GM19468 (cell line): ENCODE results near the gene TMEM218.

Experiments
- ATAC-seq: cut with Tn5 transposase; IDR thresholded peaks from one replicate; pipeline ENCODE4 v1.9.1; 2021; ENCODE audit warnings: mild to moderate bottlenecking, moderate library complexity, moderate number of reproducible peaks; ENCODE audit not compliant: unreplicated experiment; ENCODE audit errors: extremely low read depth

Gene TMEM218

DNA sequence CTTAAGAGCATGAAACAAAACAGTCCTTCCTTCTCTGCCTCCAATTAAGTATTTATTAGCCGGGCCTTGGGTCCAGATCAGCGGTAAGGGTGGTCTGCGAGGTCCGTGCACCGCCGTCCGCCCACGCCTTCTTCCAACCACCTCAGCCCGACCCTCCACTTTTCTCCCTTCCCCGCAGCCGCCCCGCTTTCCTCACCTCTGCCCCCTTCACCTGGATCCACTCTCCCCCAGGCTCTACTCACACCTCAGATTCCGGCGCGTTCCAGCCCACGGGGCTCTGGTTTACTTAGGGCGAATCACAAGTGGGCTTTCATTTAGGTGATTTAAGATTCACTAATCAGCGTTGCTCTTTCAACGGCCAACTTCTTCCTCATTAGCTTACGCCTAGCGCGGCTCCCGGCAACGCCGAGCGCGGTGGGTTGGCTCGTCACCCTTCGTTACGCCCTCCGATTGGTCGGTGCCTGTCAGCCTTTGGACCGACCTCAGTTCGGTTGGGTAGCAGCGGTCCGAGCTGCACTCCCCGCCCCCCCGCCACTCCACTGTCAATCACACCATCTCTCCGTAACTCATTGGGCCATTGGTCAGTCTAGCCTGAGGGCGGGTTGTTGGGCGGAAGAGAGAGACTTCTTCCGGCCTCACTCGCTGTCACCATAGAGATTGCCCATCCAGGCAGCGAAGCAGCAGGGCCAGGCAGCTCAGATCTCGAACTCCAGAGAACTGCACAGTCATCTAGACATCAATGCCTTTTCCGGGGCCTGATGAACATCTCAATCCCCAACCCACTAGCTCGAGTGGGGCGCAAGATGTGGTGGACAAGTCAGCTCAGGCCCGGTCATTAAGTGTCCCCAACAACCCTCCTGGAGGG is at the start of gene TMEM218:
TSS of gene TMEM218 (minus strand) at position 284 of the 865 bp plus-strand sequence. CDS start 9,385 bp downstream, outside the sequence.
- ATAC-seq, result peak; percentile 99

DNA sequence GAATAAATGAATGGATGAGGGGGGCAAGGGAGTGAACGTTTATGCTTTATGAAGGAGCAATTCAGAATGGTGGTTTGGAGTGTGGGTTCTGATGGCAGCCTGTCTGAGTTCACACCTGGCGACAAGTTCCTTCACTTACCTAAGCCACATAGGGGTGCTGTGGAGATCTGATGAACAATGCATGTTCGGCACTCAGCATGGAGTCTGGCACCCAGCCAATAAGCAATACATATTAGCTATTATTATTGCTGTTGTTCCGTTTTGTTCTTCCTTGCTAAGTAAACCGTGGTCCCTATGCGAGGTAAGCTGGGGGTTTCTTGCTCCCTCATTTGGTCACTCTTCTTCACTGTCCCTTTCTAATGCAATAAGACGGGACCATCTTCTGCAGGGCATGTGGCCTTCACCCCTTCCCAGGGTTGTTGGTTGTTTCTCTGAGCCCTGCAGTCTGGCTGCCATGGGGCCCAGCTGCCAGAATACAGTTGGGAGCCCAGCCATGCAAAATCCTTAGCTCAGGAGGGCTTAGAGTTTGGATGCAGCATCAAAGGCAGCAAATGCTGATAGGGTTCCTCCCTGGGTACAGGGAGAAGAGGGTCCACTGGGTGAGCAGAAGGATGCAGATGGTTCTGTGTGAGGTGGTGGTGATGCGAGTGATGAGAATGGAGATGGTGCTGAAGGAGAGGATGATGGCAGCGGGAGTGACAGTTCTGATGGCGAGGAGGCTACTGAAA is 46.7 kb upstream of the TMEM218 start:
- ATAC-seq, result no peak

- no peak for ATAC-seq
Observed at GRCh38 chr11:125157118-125157733, 45.8 kb upstream of the TMEM218 start.

DNA sequence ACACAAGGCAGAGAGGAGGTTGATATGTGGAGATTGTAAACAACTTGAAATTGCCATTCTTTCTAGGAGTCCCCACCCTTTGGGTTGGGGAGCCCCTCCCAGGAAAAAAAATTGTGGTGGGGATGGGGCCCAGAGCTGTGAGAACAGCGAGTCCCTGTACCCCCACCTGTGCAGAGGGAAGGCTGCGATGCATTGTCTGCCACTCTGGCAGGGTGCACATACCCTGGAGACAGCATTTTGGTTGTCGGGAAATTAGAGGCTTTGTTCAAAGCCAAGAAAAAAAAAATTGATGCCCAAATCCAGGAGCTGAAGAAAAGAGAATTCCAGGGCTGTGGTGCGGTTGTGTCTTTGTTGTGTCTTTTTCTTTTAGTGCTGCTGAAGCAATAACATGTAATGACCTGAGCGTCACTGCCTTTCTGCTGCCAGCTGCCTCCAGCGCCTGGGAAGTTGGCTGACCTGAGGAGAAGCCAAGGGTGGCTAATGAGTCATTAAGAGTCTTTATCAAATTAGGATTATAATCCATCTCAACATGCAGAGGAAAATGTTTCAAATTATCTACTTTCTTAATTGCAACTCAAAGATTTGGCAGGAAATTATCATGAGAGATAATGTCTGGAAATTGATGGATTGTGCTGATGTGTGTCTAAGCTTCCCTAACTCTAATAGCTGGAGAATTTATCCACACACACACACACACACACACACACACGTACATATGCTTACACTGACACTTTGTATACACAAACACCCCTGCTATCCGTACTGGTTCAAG is 45.1 kb upstream of the TMEM218 start:
- ATAC-seq, result no peak

DNA sequence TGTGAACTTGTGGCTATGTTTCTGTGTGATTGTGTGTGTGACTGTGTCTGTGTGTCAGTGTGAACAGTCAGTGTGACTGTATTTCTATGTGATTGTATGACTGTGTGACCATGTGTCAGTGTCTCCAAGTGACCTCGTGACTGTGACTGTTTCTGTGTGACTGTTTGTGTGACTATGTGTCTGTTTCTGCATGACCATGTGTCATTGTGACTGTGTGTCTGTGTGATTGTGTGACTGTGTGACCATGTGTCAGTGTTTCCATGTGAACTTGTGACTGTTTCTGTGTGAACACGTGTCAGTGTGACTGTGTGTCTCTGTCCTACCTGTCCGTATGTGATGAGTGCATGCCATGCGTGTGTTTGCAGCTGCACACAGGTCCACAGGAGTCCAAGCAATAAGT is 44.3 kb upstream of the TMEM218 start:
- no peak for ATAC-seq

DNA sequence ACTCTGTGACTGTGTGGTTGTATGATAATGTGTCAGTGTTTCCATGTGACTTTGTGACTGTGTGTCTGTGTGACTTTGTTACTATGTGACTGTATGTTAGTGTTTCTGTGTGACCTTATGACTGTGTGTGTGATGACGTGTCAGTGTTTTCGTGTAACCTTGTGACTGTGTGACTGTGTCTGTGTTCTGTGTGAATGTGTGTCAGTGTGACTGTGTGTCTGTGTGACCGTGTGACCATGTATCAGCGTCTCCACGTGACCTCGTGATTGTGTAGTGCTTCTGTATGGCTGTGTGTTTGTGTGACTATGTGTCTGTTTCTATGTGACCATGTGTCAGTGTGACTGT is 43.6 kb upstream of the TMEM218 start:
- ATAC-seq, result no peak

GRCh38 chr11:125154378-125155099 is 43.1 kb upstream of the TMEM218 start:
- ATAC-seq, result no peak

DNA sequence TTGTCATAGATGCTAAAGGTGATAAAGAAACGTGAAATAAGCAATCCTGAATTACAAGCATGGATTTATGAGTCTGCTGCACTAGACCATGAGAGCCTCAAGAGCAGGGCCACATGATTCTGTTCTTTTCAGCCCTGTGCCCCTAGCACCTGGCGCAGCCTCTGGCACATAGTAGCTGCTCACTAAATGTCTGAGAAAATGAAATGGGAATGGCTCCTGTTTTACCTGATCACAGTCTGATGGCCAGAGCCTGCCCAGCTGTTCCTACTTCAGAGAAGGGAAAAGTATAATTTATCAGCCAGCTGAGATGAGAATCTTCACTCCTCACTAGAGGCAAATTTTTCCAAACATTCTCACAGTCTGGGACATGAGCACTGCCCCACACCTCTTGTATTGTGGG is 42.4 kb upstream of the TMEM218 start:
- no peak for ATAC-seq

- no peak for ATAC-seq
Observed at GRCh38 chr11:125148743-125149142, 37.3 kb upstream of the TMEM218 start.

DNA sequence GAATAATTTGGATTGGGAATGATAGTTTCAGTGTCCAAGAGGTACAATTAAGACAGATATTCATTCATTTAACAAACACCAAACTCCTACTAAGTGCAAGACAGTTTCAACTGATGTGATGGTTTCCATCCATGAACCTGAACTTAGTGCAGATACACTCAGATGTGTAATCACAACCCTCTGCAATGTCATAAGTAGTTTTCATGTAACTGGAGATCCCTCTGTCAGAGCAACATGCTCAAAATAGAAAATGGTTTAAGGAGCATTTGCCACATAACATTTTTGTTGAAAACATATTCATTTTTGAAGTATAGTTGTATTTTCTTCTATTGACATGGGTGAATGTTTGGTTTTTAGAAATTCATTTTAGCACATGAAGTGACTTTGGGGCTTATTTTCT is 36.6 kb upstream of the TMEM218 start:
- no peak for ATAC-seq

- no peak for ATAC-seq
Observed at GRCh38 chr11:125147280-125147679, 35.9 kb upstream of the TMEM218 start.

GRCh38 chr11:125146232-125146631 is 34.8 kb upstream of the TMEM218 start:
- ATAC-seq, result no peak

- no peak for ATAC-seq
Observed at GRCh38 chr11:125141686-125142535, 30.5 kb upstream of the TMEM218 start.

DNA sequence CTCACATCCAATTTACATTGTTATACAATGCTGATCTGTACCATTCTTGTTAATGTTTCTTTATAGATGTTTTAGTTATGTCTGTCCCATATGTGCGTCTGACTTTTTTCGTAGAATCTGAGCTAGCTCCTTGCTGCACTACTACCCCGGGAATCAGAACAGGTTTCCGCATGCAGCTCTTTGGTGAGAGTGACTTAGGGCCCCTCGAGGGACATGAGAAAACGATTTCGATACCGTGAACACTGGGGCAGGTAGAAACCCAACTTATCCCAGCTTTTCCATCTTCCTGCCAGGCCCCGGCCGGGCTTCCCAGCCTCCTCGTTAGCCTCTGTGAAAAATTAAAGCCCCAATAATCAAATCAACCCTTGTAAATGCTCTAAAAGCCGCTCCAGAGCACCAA is 29.8 kb upstream of the TMEM218 start:
- no peak for ATAC-seq

- no peak for ATAC-seq
Observed at GRCh38 chr11:125140233-125140632, 28.8 kb upstream of the TMEM218 start.

- no peak for ATAC-seq
Observed at GRCh38 chr11:125139778-125140177, 28.4 kb upstream of the TMEM218 start.

GRCh38 chr11:125138966-125139365 is 27.5 kb upstream of the TMEM218 start:
- no peak for ATAC-seq

DNA sequence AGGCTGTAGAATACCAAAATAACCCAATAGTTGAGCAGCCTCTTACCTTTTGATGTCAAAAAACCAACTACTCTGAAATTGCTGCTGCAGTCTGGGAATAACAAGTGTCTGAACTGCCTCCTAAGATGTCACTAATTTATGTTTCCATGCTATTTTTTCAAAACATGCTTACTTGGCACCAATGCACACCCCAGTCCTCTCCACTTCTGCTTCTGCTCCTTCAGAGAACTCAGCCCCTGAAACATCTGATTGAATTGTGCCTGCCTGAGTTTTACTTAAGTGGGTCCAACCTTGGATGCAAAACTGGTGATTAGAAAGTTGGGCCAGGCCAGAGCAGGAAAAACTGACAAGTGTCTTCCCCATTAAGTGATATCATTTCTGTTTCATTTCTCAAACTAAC is 24.6 kb upstream of the TMEM218 start:
- ATAC-seq, result no peak

DNA sequence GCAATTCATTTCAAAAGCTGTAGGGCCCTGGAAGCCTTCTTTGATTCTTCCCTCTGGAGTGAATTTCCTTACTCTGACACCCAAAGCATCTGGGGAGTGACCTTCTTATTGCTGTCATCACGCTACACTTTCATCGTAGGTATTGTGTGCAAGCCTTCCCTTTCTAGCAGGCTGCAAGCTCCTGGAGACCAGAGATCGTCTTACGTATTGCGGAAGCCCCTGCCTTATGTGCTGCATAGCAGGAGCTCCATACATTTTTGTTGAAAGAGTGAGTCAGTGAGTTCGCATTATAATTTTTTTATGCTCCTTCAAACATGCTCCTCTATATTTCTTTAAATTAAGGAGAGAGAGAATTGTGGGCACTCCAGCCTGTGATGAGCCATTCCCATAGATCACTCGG is 21.2 kb upstream of the TMEM218 start:
- ATAC-seq, result no peak
